GM12801 (cell line): ENCODE data around the gene PIP4K2C.

Experiments used
- CTCF ChIP-seq: IDR thresholded peaks from one replicate; pipeline ENCODE4 v1.5.1; 2011; ENCODE audit warnings: control low read depth; ENCODE audit not compliant: insufficient read length; ENCODE audit errors: extremely low read depth

Gene PIP4K2C

GRCh38 chr12:57548013-57548315 lies 43.0 kb upstream of the PIP4K2C start:
- TF ChIP-seq CTCF = no peak

- no peak for TF ChIP-seq CTCF
These were observed 42.5 kb upstream of the PIP4K2C start for GRCh38 chr12:57548488-57548887.

DNA sequence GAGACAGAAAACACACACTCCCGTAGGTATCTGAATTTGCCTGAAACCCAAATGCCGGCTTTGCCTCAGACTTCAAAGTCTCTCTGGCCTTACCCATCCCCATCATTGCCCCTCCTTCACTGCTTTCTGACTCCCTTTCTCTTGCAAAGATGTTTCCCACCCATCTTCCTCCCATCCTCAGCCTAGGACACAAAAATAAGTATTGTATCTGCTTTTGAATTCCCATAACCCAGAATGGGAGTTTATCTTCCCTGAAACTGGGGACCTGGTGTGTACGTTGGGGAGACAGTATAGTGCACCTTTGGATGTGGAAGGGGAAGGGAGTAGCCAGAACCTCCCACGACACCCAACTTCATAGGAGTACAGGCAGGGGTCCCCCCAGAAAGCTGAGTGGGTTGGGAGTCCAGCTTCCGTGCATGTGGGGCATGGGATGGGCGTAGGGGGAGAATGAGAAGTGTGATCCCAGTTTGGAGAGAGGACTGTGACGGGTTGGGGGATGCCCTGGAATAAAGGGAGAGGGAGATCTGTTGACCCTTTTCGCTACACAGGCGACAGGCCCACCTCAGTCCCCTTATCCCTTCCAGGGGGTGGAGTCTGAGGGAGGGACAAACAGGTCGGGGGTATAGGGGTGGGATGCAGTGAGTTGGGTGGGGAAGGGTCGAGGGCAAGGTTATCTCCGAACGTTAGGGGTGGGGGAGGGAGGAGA lies 41.6 kb upstream of the PIP4K2C start:
- no peak for TF ChIP-seq CTCF

DNA sequence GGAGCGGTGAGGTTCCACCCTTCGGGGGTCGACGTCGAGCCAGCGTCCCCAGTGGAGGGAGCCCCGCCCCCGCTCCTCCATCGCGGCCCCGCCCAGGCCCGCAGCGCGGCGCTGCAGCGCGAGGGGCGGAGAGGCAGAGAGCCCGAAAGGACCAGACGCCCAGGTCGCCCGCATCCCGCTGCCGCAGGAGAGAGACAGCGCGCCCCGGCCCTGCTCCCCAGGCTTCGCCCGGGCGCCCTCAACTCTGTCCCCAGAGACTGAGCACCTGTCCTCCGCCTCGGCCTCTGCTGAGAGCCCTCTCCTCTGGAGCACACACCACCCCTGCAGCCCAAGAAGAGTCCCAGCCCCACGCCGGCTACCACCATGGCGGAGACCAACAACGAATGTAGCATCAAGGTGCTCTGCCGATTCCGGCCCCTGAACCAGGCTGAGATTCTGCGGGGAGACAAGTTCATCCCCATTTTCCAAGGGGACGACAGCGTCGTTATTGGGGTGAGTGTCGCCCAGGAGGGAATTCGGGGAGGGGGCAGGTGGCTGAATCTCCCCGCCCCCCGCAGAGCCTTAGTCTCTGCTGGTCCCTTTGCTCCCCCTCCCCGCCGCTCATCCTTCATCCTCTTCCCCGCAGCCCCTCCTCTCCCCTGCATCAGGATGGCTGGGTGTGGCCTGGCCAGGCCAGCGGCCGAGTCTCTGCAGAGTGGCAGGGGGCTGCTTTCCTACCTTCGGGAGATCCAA lies 40.9 kb upstream of the PIP4K2C start, which contains the start of gene KIF5A:
KIF5A (plus strand) TSS at position 136 of the 732 bp plus-strand sequence; CDS start at position 364, 228 bp downstream.
- TF ChIP-seq CTCF = no peak

- no peak for TF ChIP-seq CTCF
These were observed 40.1 kb upstream of the PIP4K2C start for GRCh38 chr12:57550641-57551549.

DNA sequence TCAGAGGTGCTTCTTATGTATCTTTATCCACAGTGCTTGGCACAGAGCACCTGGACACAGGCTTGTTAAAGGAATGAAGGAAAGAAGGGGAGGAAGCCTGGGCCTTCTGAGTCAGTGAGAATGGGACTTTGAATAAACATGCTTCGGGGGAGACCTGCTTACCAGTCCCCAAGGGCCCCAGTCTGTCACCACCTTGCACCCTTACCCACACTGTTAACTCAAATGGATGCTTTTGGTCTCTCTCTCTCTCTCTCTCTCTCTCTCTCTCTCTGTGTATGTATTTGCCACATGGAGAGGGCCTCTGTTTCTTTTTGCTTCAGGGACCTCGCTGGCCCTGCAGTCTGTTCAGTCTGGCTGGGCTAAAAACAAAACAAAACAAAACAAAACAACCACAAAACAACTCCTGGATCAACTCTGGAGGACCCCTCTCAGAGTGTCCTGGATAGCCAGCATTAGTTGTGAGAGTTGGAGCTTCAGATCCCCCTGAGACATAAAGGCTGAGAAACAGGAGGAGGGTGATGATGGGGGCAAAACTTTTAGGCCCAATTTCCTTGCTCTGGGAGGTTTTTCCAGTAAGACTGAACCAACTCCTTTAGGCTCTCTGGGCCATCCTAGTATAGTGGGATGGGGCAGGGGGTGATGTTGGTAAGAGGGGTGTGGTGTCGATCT lies 39.2 kb upstream of the PIP4K2C start:
- no peak for TF ChIP-seq CTCF

DNA sequence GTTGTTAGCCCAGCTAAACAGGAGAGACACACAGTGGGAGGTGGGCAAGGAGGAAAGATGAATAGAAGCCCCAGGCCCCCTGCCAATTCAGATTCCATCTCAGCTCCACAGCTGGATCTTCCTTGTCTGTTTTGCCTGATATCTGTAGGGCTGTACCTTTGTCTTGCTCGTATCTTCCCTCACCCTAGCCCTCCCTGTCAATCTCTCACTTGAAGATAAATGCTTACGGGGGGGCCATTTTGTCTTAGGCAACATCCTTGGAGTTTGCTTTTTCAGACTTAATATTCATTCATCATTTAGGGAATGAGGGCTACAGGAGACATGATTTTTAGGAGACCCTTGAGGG lies 38.7 kb upstream of the PIP4K2C start:
- no peak for TF ChIP-seq CTCF
